WTC11 (cell line): ENCODE measurements around the gene THOC2.

Experiments
- ATF3 ChIP-seq: sonication (generic); formaldehyde crosslinking; conservative IDR thresholded peaks from 2 replicates; pipeline ENCODE4 v1.8.1; 2022; ENCODE audit warnings: mild to moderate bottlenecking, missing genetic modification reagents
- CREM ChIP-seq: sonication (generic); formaldehyde crosslinking; IDR thresholded peaks from 2 replicates; pipeline ENCODE4 v1.8.1; 2022; ENCODE audit warnings: mild to moderate bottlenecking, missing genetic modification reagents, moderate library complexity
- ETV6 ChIP-seq: sonication (generic); formaldehyde crosslinking; IDR thresholded peaks from 2 replicates; pipeline ENCODE4 v1.8.1; 2022; ENCODE audit warnings: mild to moderate bottlenecking, missing genetic modification reagents
- KAT7 ChIP-seq: sonication (generic); formaldehyde crosslinking; IDR thresholded peaks from 2 replicates; pipeline ENCODE4 v1.8.1; 2023; ENCODE audit warnings: missing genetic modification reagents, mild to moderate bottlenecking, borderline replicate concordance
- MXD4 ChIP-seq: fragments of 250-450 bp; sonication (Bioruptor Pico); IDR thresholded peaks from 2 replicates; pipeline ENCODE4 v1.8.0; 2021; ENCODE audit warnings: mild to moderate bottlenecking, moderate library complexity, borderline replicate concordance
- ZNF121 ChIP-seq: sonication (generic); formaldehyde crosslinking; IDR thresholded peaks from 2 replicates; pipeline ENCODE4 v1.8.0; 2023; ENCODE audit warnings: missing genetic modification reagents

GRCh38 chrX:123691776-123692175 lies 41.1 kb downstream of the THOC2 start:
- TF ChIP-seq KAT7 (CRISPR knock-in tag), result no peak
- no peak for TF ChIP-seq ETV6 (CRISPR knock-in tag)
- no peak for TF ChIP-seq CREM (CRISPR knock-in tag)
- TF ChIP-seq ZNF121 (CRISPR knock-in tag), result no peak
- TF ChIP-seq MXD4 (CRISPR knock-in tag), result no peak
- no peak for TF ChIP-seq ATF3 (CRISPR knock-in tag)
